A549 (cell line): ENCODE data around the gene TTC24. TPM values are rescaled to one million over a fixed set of nuclear protein-coding genes. Genes with fewer than 3 reads are reported as not detected.
A peak's percentile ranks its signal among the peaks of the same experiment; 100 is the strongest.

Experiments
- ATAC-seq, 2 experiments: fragments of 200-7000 bp in 1 of 2; fragments of >200 bp in 1 of 2; cut with Nextera tagmentation in 1 of 2; cut with Tn5 transposase in 1 of 2; 3 replicates each; pipeline versions ENCODE4 v1.8.0 to v1.9.1; 2018 to 2020; ENCODE audit warnings: mild to moderate bottlenecking in 1 of 2, moderate library complexity in 1 of 2
- CTCF ChIA-PET: fragments of 300-600 bp; sonication (Branson Sonifier 250); formaldehyde crosslinking; extraction: SDS; loops from one replicate; lab custom pipeline; 2021; ENCODE audit warnings: antibody characterized with exemption, inconsistent platforms; lab: Yijun Ruan, JAX
- POLR2A ChIA-PET: fragments of 350-600 bp; formaldehyde crosslinking; extraction: SDS; loops from one replicate; lab custom pipeline; 2021; ENCODE audit warnings: antibody characterized with exemption, inconsistent platforms; lab: Yijun Ruan, JAX
- DNase-seq, 2 experiments: peaks; one replicate each; pipeline versions ENCODE4 v3.0.0 to v3.0.0-alpha.2; 2011 to 2016; ENCODE audit warnings: low read depth in 1 of 2, low spot score in 1 of 2
- FAIRE-seq: peaks from 2 replicates; lab custom pipeline; 2011; peaks lifted over from hg19 to GRCh38; lab: Jason Lieb, UNC
- H3K27ac ChIP-seq, 2 experiments: fragments of >200 bp; sonication (Bioruptor Twin); formaldehyde crosslinking; 3 replicates each; pipeline ENCODE4 v1.5.1; 2016 to 2017
- H3K4me1 ChIP-seq: fragments of >200 bp; sonication (Bioruptor Twin); formaldehyde crosslinking; 3 replicates; pipeline ENCODE4 v1.6.1; 2016
- H3K4me2 ChIP-seq: fragments of >200 bp; sonication (Bioruptor Twin); formaldehyde crosslinking; 3 replicates; pipeline ENCODE4 v1.6.1; 2016
- H3K4me3 ChIP-seq: fragments of >200 bp; sonication (Bioruptor Twin); formaldehyde crosslinking; 3 replicates; pipeline ENCODE4 v1.5.1; 2016
- H3K9me3 ChIP-seq: fragments of >200 bp; sonication (Bioruptor Twin); formaldehyde crosslinking; 3 replicates; pipeline ENCODE4 v1.6.1; 2016
- CBX2 ChIP-seq: fragments of 200-600 bp; sonication (generic); IDR thresholded peaks from 2 replicates; pipeline ENCODE4 v1.6.1; 2016; ENCODE audit warnings: low read depth, mild to moderate bottlenecking, borderline replicate concordance
- CHD4 ChIP-seq: fragments of 200-600 bp; sonication (generic); IDR thresholded peaks from 2 replicates; pipeline ENCODE4 v1.6.1; 2016; ENCODE audit warnings: antibody characterized with exemption, mild to moderate bottlenecking, borderline replicate concordance
- FOSB ChIP-seq: fragments of 250-450 bp; sonication (Bioruptor Pico); IDR thresholded peaks from 2 replicates; pipeline ENCODE4 v1.5.0; 2020; ENCODE audit warnings: mild to moderate bottlenecking, moderate library complexity
- GATA3 ChIP-seq: IDR thresholded peaks from 2 replicates; pipeline ENCODE4 v1.6.1; 2012; ENCODE audit warnings: borderline replicate concordance
- HDAC2 ChIP-seq: fragments of 200-600 bp; sonication (generic); IDR thresholded peaks from 2 replicates; pipeline ENCODE4 v1.6.1; 2016
- HEYL ChIP-seq: fragments of 250-450 bp; sonication (Bioruptor Pico); IDR thresholded peaks from 2 replicates; pipeline ENCODE4 v1.8.0; 2021; ENCODE audit warnings: mild to moderate bottlenecking, moderate library complexity
- HOXB13 ChIP-seq: fragments of 250-450 bp; sonication (Bioruptor Pico); IDR thresholded peaks from 2 replicates; pipeline ENCODE4 v1.5.0; 2020; ENCODE audit warnings: low read depth, mild to moderate bottlenecking, moderate library complexity
- JUN ChIP-seq, 2 experiments: fragments of >200 bp; sonication (Bioruptor Twin); formaldehyde crosslinking; IDR thresholded peaks; 2 replicates in 1 of 2; 3 replicates in 1 of 2; pipeline ENCODE4 v1.6.1; 2016 to 2017
- KDM1A ChIP-seq: fragments of 200-600 bp; sonication (generic); IDR thresholded peaks from 2 replicates; pipeline ENCODE4 v1.6.1; 2016; ENCODE audit warnings: low read depth, mild to moderate bottlenecking
- KDM5A ChIP-seq: fragments of 200-600 bp; sonication (generic); IDR thresholded peaks from 2 replicates; pipeline ENCODE4 v1.6.1; 2016; ENCODE audit warnings: antibody characterized with exemption, mild to moderate bottlenecking
- MAZ ChIP-seq: fragments of 150-350 bp; IDR thresholded peaks from 2 replicates; pipeline ENCODE4 v1.6.1; 2014; ENCODE audit warnings: antibody characterized with exemption, low read depth, low read length, borderline replicate concordance
- NPAS2 ChIP-seq: fragments of 250-450 bp; sonication (Bioruptor Pico); IDR thresholded peaks from 2 replicates; pipeline ENCODE4 v1.8.0; 2022; ENCODE audit warnings: mild to moderate bottlenecking, moderate library complexity, borderline replicate concordance
- PHF8 ChIP-seq: fragments of 200-600 bp; sonication (generic); IDR thresholded peaks from 2 replicates; pipeline ENCODE4 v1.6.1; 2016; ENCODE audit warnings: low read depth, mild to moderate bottlenecking, antibody characterized with exemption, moderate library complexity, borderline replicate concordance
- POLR2AphosphoS2 ChIP-seq: conservative IDR thresholded peaks from 2 replicates; pipeline ENCODE4 v1.6.1; 2012; ENCODE audit warnings: low read length, improper control_type of control experiment, inconsistent platforms
- ZSCAN20 ChIP-seq: fragments of 250-450 bp; sonication (Bioruptor Pico); IDR thresholded peaks from 2 replicates; pipeline ENCODE4 v1.8.0; 2022; ENCODE audit warnings: mild to moderate bottlenecking, moderate library complexity
- WGBS: methylation state at CpG from one replicate; pipeline ENCODE4 v1.1.6; 2017; ENCODE audit errors: missing lambda C conversion rate; 5-methylcytosine and 5-hydroxymethylcytosine counted together
- polyA plus RNA-seq, 4 experiments: library from polyadenylated mRNA; depleted of rRNA in 3 of 4; stranded (reverse); fragments of >200 nt; fragmentation: RNase III in 1 of 4; extraction: RNeasy Plus Mini Kit Qiagen cat#74134 plus additional on column Dnase treatment in 1 of 4; gene quantifications; 2 replicates in 3 of 4; 3 replicates in 1 of 4; pipeline ENCODE4 v1.2.3, GENCODE V29; 2011 to 2017
- TF ChIP-seq, protein P1 (sequence below): IDR thresholded peaks from 2 replicates; pipeline ENCODE4 v1.6.1; 2012; ENCODE audit warnings: low read depth, borderline replicate concordance

Gene TTC24
- polyA plus RNA-seq, 2 of the 4 experiments (the other 2 are of a cell fraction): not detected

DNA sequence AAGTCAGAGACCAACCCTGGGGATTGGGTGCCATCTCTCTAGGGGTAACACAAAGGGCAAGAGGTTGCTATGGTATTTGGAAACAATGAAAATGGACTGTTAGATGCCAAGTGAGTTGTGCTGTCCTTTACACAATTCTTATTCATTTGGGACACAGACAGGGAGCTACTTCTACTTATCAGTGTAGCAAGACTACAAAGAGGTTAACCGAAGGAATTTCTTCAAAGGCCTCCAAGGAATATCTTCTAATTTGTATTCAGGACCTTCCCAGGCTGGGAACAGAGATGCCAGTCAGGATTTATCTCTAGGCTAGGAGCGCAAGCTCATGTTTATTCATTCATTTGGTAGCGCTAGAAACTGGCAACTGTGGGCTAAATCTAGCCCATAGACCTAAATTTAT is 14.7 kb downstream of the TTC24 start:
- 92% methylated on average over 3 of the region's 3 CpGs for WGBS
- TF ChIP-seq HOXB13 (no peak), KDM5A (no peak), JUN (IDR thresholded peaks at IDR 0.05) (peak in 1 of 2 experiments; percentile 15; a peak in 1 of 5 replicates), CHD4 (no peak)
- H3K27ac ChIP-seq: no peak overlapping the region

DNA sequence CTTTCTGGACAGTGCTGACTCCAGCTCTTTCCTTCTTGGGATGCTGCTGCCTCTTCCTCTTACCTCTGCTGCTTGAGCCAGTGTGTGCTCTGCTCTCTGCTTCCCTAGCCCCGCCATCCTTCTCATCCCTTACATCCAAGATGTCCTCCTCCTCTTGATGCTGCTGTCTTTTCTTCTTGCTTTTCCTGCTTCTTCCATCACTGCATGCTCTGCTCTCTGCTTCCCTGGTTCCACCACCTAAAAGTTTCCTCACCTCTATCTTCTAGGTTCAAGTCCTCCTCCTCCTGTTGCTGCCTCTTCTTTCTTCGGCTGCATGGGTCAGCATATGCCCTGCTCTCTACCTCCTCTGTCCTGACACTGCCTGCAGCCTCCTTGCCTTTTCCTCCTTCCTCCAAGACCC is 15.5 kb downstream of the TTC24 start:
- DNase-seq (no peak), ATAC-seq (no peak), FAIRE-seq (no peak)
- WGBS: 93% methylated on average over 2 of the region's 2 CpGs
- no peak overlapping the region for H3K4me2 ChIP-seq
- TF ChIP-seq PHF8 (no peak), JUN (IDR thresholded peaks at IDR 0.05) (peak in 1 of 2 experiments; percentile 4; a peak in 1 of 5 replicates), HEYL (CRISPR knock-in tag) (no peak), CHD4 (no peak), HDAC2 (no peak), NPAS2 (CRISPR knock-in tag) (no peak)
- no peak overlapping the region for H3K4me3 ChIP-seq
- ChIA-PET CTCF (interaction anchor here (1.2 to 12.5 kb wide), 6 partner anchors 9 to 210 kb away, joined by 4 to 135 read pairs (median 7); no protein-coding TSS in a partner anchor), POLR2A (interaction anchor here (1.6 kb wide), 1 partner anchor 94 kb away, joined by 5 read pairs; no protein-coding TSS in a partner anchor)
- H3K4me1 ChIP-seq: peaks cover 14% of the 10 kb centered on the region
- H3K27ac ChIP-seq: no peak overlapping the region
- H3K9me3 ChIP-seq: no peaks in the 10 kb centered on the region

More for the DNA sequence above, 14.7 kb downstream of the TTC24 start:
- CTCF ChIA-PET: interaction anchor here (0.8 to 12.5 kb wide), 9 partner anchors 9 to 95 kb away, joined by 3 to 135 read pairs (median 5); no protein-coding TSS in a partner anchor
- POLR2A ChIA-PET: interaction anchor here (0.6 to 1.6 kb wide), 4 partner anchors 23 to 137 kb away, joined by 3 to 5 read pairs (median 4); no protein-coding TSS in a partner anchor
- FAIRE-seq (no peak), ATAC-seq (no peak), DNase-seq (no peak)
- H3K9me3 ChIP-seq: no peaks in the 10 kb centered on the region
- no peak overlapping the region for H3K4me2 ChIP-seq
- H3K4me1 ChIP-seq: peaks cover 6% of the 10 kb centered on the region; the same call in 2 of the 3 replicates
- no peak overlapping the region for H3K4me3 ChIP-seq

DNA sequence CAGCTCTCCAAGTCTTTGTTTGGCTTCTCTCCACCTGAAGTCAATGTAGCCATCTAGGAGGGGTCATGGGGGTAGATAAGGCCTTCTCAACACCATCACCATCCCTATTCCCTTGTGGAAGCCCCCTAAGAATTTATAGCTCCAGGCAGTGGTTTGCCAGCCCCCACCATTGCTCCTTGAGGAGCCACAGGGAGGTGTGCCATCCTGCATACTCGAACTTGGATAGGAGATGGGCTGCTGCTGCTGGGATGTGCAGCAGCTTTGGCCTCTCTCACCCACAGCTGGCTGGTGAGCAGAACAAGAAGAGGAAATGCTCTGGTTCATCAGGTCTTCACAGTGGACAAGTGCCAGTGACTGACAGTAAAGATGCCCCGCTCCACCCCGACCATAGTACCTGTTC is 16.9 kb downstream of the TTC24 start:
- FAIRE-seq: no peak
- ChIA-PET POLR2A (interaction anchor here (1.6 kb wide), 1 partner anchor 94 kb away, joined by 5 read pairs; no protein-coding TSS in a partner anchor), CTCF (interaction anchor here (0.9 to 12.5 kb wide), 8 partner anchors 10 to 211 kb away, joined by 3 to 135 read pairs (median 4); no protein-coding TSS in a partner anchor)
- no peak for DNase-seq
- Histone ChIP-seq H3K4me1 (peaks cover 13% of the 10 kb centered on the region), H3K4me2 (no peak overlapping the region), H3K9me3 (no peaks in the 10 kb centered on the region), H3K4me3 (no peak overlapping the region), H3K27ac (no peak overlapping the region)
- ATAC-seq: no peak
- 86% methylated on average over 3 of the region's 3 CpGs for WGBS
- TF ChIP-seq ZSCAN20 (CRISPR knock-in tag): no peak
- TF ChIP-seq, protein P1, sequence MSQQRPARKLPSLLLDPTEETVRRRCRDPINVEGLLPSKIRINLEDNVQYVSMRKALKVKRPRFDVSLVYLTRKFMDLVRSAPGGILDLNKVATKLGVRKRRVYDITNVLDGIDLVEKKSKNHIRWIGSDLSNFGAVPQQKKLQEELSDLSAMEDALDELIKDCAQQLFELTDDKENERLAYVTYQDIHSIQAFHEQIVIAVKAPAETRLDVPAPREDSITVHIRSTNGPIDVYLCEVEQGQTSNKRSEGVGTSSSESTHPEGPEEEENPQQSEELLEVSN: no peak
- no peak for TF ChIP-seq KDM1A
- no peak for TF ChIP-seq MAZ
- no peak for TF ChIP-seq GATA3
- TF ChIP-seq JUN (IDR thresholded peaks at IDR 0.05): 0 out of 5 replicates have a peak, but pooled peaks of 1 of the 2 experiments have one; percentile 15
- TF ChIP-seq NPAS2 (CRISPR knock-in tag): no peak

DNA sequence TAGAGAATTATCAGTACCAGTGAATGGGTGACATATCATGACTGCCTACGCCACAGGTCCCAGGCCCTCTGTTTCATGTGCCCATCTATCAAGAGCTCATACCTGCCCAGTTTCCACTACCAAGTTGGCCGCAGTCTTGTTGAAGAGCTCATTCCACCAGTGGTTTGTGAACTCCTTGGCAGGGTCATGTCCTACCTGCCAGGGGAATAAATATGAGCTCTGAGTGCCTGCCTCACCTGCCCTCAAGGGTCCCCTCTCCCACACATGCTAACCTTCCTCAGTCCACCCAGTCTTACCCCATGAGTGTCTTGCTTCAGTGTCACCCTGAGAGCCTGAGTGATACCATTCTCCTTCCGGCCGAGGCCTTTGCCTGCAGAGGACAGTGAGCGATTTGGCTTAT is 18.6 kb downstream of the TTC24 start:
- no peak overlapping the region for H3K27ac ChIP-seq
- no peak overlapping the region for H3K4me2 ChIP-seq
- 100% methylated on average over 5 of the region's 5 CpGs for WGBS
- ChIA-PET CTCF (interaction anchor here (1.0 to 3.4 kb wide), 7 partner anchors 10 to 213 kb away, joined by 3 to 20 read pairs (median 4); no protein-coding TSS in a partner anchor), POLR2A (no interaction called here)
- H3K4me1 ChIP-seq: peaks cover 19% of the 10 kb centered on the region
- H3K4me3 ChIP-seq: no peak overlapping the region
- TF ChIP-seq CBX2 (no peak), FOSB (CRISPR knock-in tag) (no peak), POLR2AphosphoS2 (peak; percentile 70; the same call in 1 of the 2 replicates)
- FAIRE-seq: no peak
- no peak for ATAC-seq
- DNase-seq: no peak
- H3K9me3 ChIP-seq: no peaks in the 10 kb centered on the region
